IMR-90 (cell line): ENCODE results near the gene NPR3. TPM values are rescaled to one million over a fixed set of nuclear protein-coding genes. Genes with fewer than 3 reads are reported as not detected.

Experiments
- ATAC-seq: fragments of 200-7000 bp; cut with Tn5 transposase; 2 replicates; pipeline ENCODE4 v1.9.1; 2020; ENCODE audit warnings: low read depth, mild to moderate bottlenecking, moderate library complexity
- BruUV-seq: library from RNA; stranded (reverse); fragments of 400-500 nt; replicated peaks from 2 replicates; lab custom pipeline; 2021; lab: Mats Ljungman, UMichigan
- CTCF ChIA-PET: fragments of 300-600 bp; formaldehyde crosslinking; extraction: SDS; loops from one replicate; lab custom pipeline; 2021; ENCODE audit warnings: antibody characterized with exemption; lab: Yijun Ruan, JAX
- POLR2A ChIA-PET: fragments of 300-600 bp; sonication (Branson Sonifier 250); formaldehyde crosslinking; loops from one replicate; lab custom pipeline; 2022; ENCODE audit warnings: antibody characterized with exemption; ENCODE audit not compliant: unreplicated experiment; lab: Charles Lee
- DNase-seq: peaks from one replicate; pipeline ENCODE4 v3.0.0; 2013
- H2AFZ ChIP-seq: replicated peaks from 2 replicates; pipeline ENCODE3; 2013; ENCODE audit warnings: low read length, mild to moderate bottlenecking; ENCODE audit not compliant: poor library complexity
- H2AK5ac ChIP-seq: 2 replicates; pipeline ENCODE4 v1.6.1; 2013; ENCODE audit warnings: low read depth, low read length, inconsistent platforms
- H2AK9ac ChIP-seq: replicated peaks from 2 replicates; pipeline ENCODE3; 2013; ENCODE audit warnings: mild to moderate bottlenecking, low read depth, low read length, moderate library complexity; ENCODE audit not compliant: poor library complexity
- H2BK120ac ChIP-seq: 2 replicates; pipeline ENCODE4 v1.6.1; 2013; ENCODE audit warnings: low read depth, low read length, inconsistent platforms
- H2BK15ac ChIP-seq: 3 replicates; pipeline ENCODE4 v1.6.1; 2013; ENCODE audit warnings: low read depth, low read length, inconsistent platforms
- H2BK20ac ChIP-seq: 2 replicates; pipeline ENCODE4 v1.6.1; 2013; ENCODE audit warnings: low read depth, mild to moderate bottlenecking, inconsistent platforms, low read length, moderate library complexity
- H2BK5ac ChIP-seq: 2 replicates; pipeline ENCODE4 v1.6.1; 2013; ENCODE audit warnings: mild to moderate bottlenecking, low read depth, low read length, inconsistent platforms; ENCODE audit not compliant: poor library complexity, severe bottlenecking
- H3K14ac ChIP-seq: replicated peaks from 2 replicates; pipeline ENCODE4 v1.6.1; 2013; ENCODE audit warnings: low read depth, low read length, inconsistent platforms
- H3K18ac ChIP-seq: 2 replicates; pipeline ENCODE4 v1.6.1; 2013; ENCODE audit warnings: low read depth, low read length, control low read depth
- H3K23ac ChIP-seq: 2 replicates; pipeline ENCODE4 v1.6.1; 2013; ENCODE audit warnings: low read depth, low read length, inconsistent platforms
- H3K27ac ChIP-seq: 2 replicates; pipeline ENCODE4 v1.5.1; 2013; ENCODE audit warnings: mild to moderate bottlenecking, control low read depth, low read length; ENCODE audit not compliant: insufficient read depth
- H3K27me3 ChIP-seq: 2 replicates; pipeline ENCODE4 v1.6.1; 2013; ENCODE audit warnings: low read length; ENCODE audit not compliant: control insufficient read depth, insufficient read depth
- H3K36me3 ChIP-seq: 2 replicates; pipeline ENCODE4 v1.6.1; 2013; ENCODE audit warnings: low read length, mixed read lengths; ENCODE audit not compliant: control insufficient read depth, insufficient read depth
- H3K4ac ChIP-seq: 2 replicates; pipeline ENCODE4 v1.6.1; 2013; ENCODE audit warnings: low read depth, low read length, inconsistent platforms
- H3K4me1 ChIP-seq: 2 replicates; pipeline ENCODE4 v1.6.1; 2013; ENCODE audit warnings: low read length, mixed read lengths; ENCODE audit not compliant: control insufficient read depth, insufficient read depth
- H3K4me2 ChIP-seq: 2 replicates; pipeline ENCODE4 v1.6.1; 2013; ENCODE audit warnings: low read depth, mild to moderate bottlenecking, control low read depth, low read length, moderate library complexity
- H3K4me3 ChIP-seq: 2 replicates; pipeline ENCODE4 v1.5.1; 2013; ENCODE audit warnings: low read depth, mild to moderate bottlenecking, control low read depth, low read length, moderate library complexity; ENCODE audit not compliant: insufficient read depth
- H3K56ac ChIP-seq: 2 replicates; pipeline ENCODE4 v1.6.1; 2013; ENCODE audit warnings: low read length, inconsistent platforms; ENCODE audit not compliant: insufficient read depth; ENCODE audit errors: extremely low read depth
- H3K79me1 ChIP-seq, 2 experiments: 2 replicates each; pipeline ENCODE4 v1.6.1; 2013; ENCODE audit warnings: low read length in 2 of 2, inconsistent platforms in 1 of 2, low read depth in 1 of 2
- H3K9ac ChIP-seq: 2 replicates; pipeline ENCODE4 v1.6.1; 2013; ENCODE audit warnings: low read depth, low read length, control low read depth
- H3K9me1 ChIP-seq: 2 replicates; pipeline ENCODE4 v1.6.1; 2013; ENCODE audit warnings: low read length, inconsistent platforms; ENCODE audit not compliant: insufficient read depth
- H3K9me3 ChIP-seq: 2 replicates; pipeline ENCODE4 v1.6.1; 2013; ENCODE audit warnings: low read length; ENCODE audit not compliant: control insufficient read depth, insufficient read depth
- H4K20me1 ChIP-seq: 2 replicates; pipeline ENCODE4 v1.6.1; 2013; ENCODE audit warnings: low read length, inconsistent platforms; ENCODE audit not compliant: insufficient read depth
- H4K5ac ChIP-seq: 2 replicates; pipeline ENCODE4 v1.6.1; 2013; ENCODE audit warnings: mild to moderate bottlenecking, low read depth, low read length, control low read depth
- H4K8ac ChIP-seq, 2 experiments: 2 replicates each; pipeline ENCODE4 v1.6.1; 2013; ENCODE audit warnings: low read depth in 2 of 2, low read length in 2 of 2, control low read depth in 1 of 2, inconsistent platforms in 1 of 2
- H4K91ac ChIP-seq: 2 replicates; pipeline ENCODE4 v1.6.1; 2013; ENCODE audit warnings: low read depth, low read length, inconsistent platforms; ENCODE audit not compliant: insufficient read depth
- MXI1 ChIP-seq: IDR thresholded peaks from 2 replicates; pipeline ENCODE4 v1.6.1; 2012; ENCODE audit warnings: low read depth, mild to moderate bottlenecking, low read length, moderate library complexity, borderline replicate concordance
- WGBS, 2 experiments: methylation state at CpG; one replicate each; pipeline versions ENCODE4 v1.1.5 to v1.1.7; 2013; ENCODE audit warnings: missing lambda C conversion rate in 2 of 2; ENCODE audit not compliant: insufficient read length in 1 of 2; ENCODE audit errors: extremely low coverage in 2 of 2; 5-methylcytosine and 5-hydroxymethylcytosine counted together
- dilution Hi-C: fragments of 300-500 bp; cut with HindIII; formaldehyde crosslinking; loops from one replicate; pipeline ENCODE4 v1.14.3; 2018; ENCODE audit warnings: low sequenced_read_pairs; ENCODE audit not compliant: unreplicated experiment
- in situ Hi-C: fragments of 300-500 bp; cut with MboI; formaldehyde crosslinking; loops from 3 replicates; pipeline ENCODE4 v1.14.3; 2019; ENCODE audit warnings: low sequenced_read_pairs, inconsistent platforms, mixed read lengths
- intact Hi-C: fragments of 100-400 bp; cut with micrococcal nuclease; formaldehyde crosslinking; loops from 2 replicates; pipeline ENCODE4 v1.10.0; 2022
- polyA plus RNA-seq, 3 experiments: library from polyadenylated mRNA; depleted of rRNA; stranded (reverse); fragments of >200 nt; gene quantifications; 2 replicates each; pipeline ENCODE4 v1.2.3, GENCODE V29; 2012; ENCODE audit warnings: low replicate concordance in 1 of 3
- total RNA-seq: library from RNA; depleted of rRNA; stranded (reverse); fragments of >200 nt; gene quantifications from 2 replicates; pipeline ENCODE4 v1.2.3, GENCODE V29; 2012

Gene NPR3
- total and polyA plus RNA-seq, 2 of the 4 experiments (the other 2 are of a cell fraction), result 24.6 to 88.2 TPM

DNA sequence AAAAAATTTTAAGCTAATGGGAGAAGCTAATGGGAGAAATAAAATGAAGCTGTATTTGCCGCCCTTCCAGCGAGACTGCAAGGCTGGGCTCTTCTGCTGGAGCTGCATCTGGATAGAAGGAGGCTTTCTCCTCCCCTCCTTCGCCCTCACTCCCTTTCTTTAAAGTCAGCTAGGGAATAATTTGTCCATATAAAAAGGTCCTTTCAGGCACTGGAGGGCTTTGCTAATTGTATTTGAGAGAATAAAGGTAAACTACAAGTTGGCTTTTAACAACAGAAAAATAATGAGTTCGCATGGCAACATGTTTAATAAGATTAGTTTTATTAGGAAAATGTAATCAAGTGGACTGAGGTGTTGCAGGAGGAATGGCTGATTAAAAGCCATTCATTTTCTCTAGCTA is 41.3 kb downstream of the NPR3 start:
- H3K4me2 ChIP-seq, result no peak overlapping the region
- peaks cover 7% of the 10 kb centered on the region for H3K4me1 ChIP-seq
- no peaks in the 10 kb centered on the region for H3K27me3 ChIP-seq
- H3K9me3 ChIP-seq, result no peaks in the 10 kb centered on the region; the same call in 1 of the 2 replicates
- intact Hi-C loops, result no loop called here
- peak overlapping the region; percentile 54; the same call in 1 of the 2 replicates for H4K91ac ChIP-seq
- no peaks in the 10 kb centered on the region for H3K9me1 ChIP-seq
- H2BK5ac ChIP-seq, result peak overlapping the region; percentile 64
- in situ Hi-C loops, result no loop called here
- H3K79me1 ChIP-seq, result peaks cover 4 to 5% of the 10 kb centered on the region in 2 experiments; a peak in 2 of 4 replicates
- H2AK5ac ChIP-seq, result no peak overlapping the region; the same call in 1 of the 2 replicates
- peaks cover 13% of the 10 kb centered on the region for H3K36me3 ChIP-seq
- CTCF ChIA-PET, result interaction anchor here (0.6 to 0.9 kb wide), 2 partner anchors 265 to 657 kb away, joined by 3 read pairs; no protein-coding TSS in a partner anchor
- H4K5ac ChIP-seq, result no peak overlapping the region
- no peak overlapping the region for H3K27ac ChIP-seq
- H2BK20ac ChIP-seq, result 0 out of 2 replicates have a peak overlapping the region, but pooled peaks have one; percentile 9
- H3K9ac ChIP-seq, result no peak overlapping the region
- no peak for DNase-seq
- ATAC-seq, result no peak
- no peaks in the 10 kb centered on the region for H4K20me1 ChIP-seq
- H3K4me3 ChIP-seq, result no peak overlapping the region
- H3K18ac ChIP-seq, result peak overlapping the region; percentile 73; the same call in 1 of the 2 replicates
- 0 out of 3 replicates have a peak overlapping the region, but pooled peaks have one; percentile 25 for H2BK15ac ChIP-seq
- no peak overlapping the region; a peak in 1 of 4 replicates for H4K8ac ChIP-seq
- no peak for TF ChIP-seq MXI1
- dilution Hi-C loops, result no loop called here
- no peak overlapping the region for H3K56ac ChIP-seq
- POLR2A ChIA-PET, result no interaction called here
- no peak overlapping the region; the same call in 1 of the 2 replicates for H3K14ac ChIP-seq
- peak overlapping the region; percentile 62; the same call in 1 of the 2 replicates for H2BK120ac ChIP-seq
- no CpG with 5 or more reads among the region's 4 CpGs for WGBS, 2 experiments
- H3K23ac ChIP-seq, result no peak overlapping the region
- no peak overlapping the region for H2AFZ ChIP-seq
- H2AK9ac ChIP-seq, result no peak overlapping the region
- peak overlapping the region; percentile 46; the same call in 1 of the 2 replicates for H3K4ac ChIP-seq
- no TSS peak for BruUV-seq
